GM12891 (cell line): Measurements from ENCODE around the gene ELFN1.

ENCODE experiments used
- DNase-seq: peaks from one replicate; pipeline ENCODE4 v3.0.0; 2011; ENCODE audit warnings: low spot score; ENCODE audit not compliant: insufficient read length
- FAIRE-seq: peaks from 2 replicates; lab custom pipeline; 2011; peaks lifted over from hg19 to GRCh38; lab: Jason Lieb, UNC
- PAX5 ChIP-seq: IDR thresholded peaks from 2 replicates; pipeline ENCODE4 v1.6.1; 2011; ENCODE audit warnings: low read length, moderate library complexity, mild to moderate bottlenecking; ENCODE audit not compliant: insufficient read depth, severe bottlenecking
- POLR2A ChIP-seq: IDR thresholded peaks from 2 replicates; pipeline ENCODE4 v1.6.1; 2011; ENCODE audit warnings: low read depth, low read length, control low read depth
- POLR2AphosphoS5 ChIP-seq: IDR thresholded peaks from 2 replicates; pipeline ENCODE4 v1.6.1; 2011; ENCODE audit warnings: low read depth, low read length, control low read depth
- POU2F2 ChIP-seq: IDR thresholded peaks from 2 replicates; pipeline ENCODE4 v1.6.1; 2011; ENCODE audit warnings: low read depth, mild to moderate bottlenecking, control low read depth, low read length, moderate library complexity
- SPI1 ChIP-seq: IDR thresholded peaks from 2 replicates; pipeline ENCODE4 v1.6.1; 2011; ENCODE audit warnings: low read depth, low read length, control low read depth
- TAF1 ChIP-seq: IDR thresholded peaks from 2 replicates; pipeline ENCODE4 v1.6.1; 2011; ENCODE audit warnings: low read depth, low read length, control low read depth

The ELFN1 gene

GRCh38 chr7:1647961-1648672, 22.0 kb upstream of the ELFN1 start:
- DNase-seq (no peak), FAIRE-seq (no peak)
- no peak for TF ChIP-seq PAX5

- FAIRE-seq, result no peak
- DNase-seq, result no peak
- no peak for TF ChIP-seq SPI1
- TF ChIP-seq POLR2A, result no peak
Observed at GRCh38 chr7:1649751-1650326, 20.2 kb upstream of the ELFN1 start.

GRCh38 chr7:1650363-1651030, 19.6 kb upstream of the ELFN1 start:
- DNase-seq (no peak), FAIRE-seq (no peak)
- TF ChIP-seq POU2F2, result no peak
- TF ChIP-seq POLR2A, result no peak
- no peak for TF ChIP-seq TAF1
- no peak for TF ChIP-seq POLR2AphosphoS5
- no peak for TF ChIP-seq PAX5
- TF ChIP-seq SPI1, result no peak

- no peak for FAIRE-seq
- no peak for TF ChIP-seq TAF1
- TF ChIP-seq POLR2AphosphoS5, result no peak
- TF ChIP-seq POLR2A, result no peak
- no peak for TF ChIP-seq POU2F2
- TF ChIP-seq SPI1, result no peak
- TF ChIP-seq PAX5, result no peak
- DNase-seq, result no peak
Observed at GRCh38 chr7:1651031-1651446, 19.0 kb upstream of the ELFN1 start.

- FAIRE-seq (no peak), DNase-seq (no peak)
- no peak for TF ChIP-seq PAX5
- no peak for TF ChIP-seq POLR2AphosphoS5
- TF ChIP-seq POU2F2, result no peak
- TF ChIP-seq POLR2A, result no peak
- TF ChIP-seq TAF1, result no peak
- no peak for TF ChIP-seq SPI1
Observed at GRCh38 chr7:1651891-1652290, 18.2 kb upstream of the ELFN1 start.

- DNase-seq (no peak), FAIRE-seq (no peak)
- no peak for TF ChIP-seq POLR2A
- TF ChIP-seq POU2F2, result no peak
- no peak for TF ChIP-seq PAX5
- no peak for TF ChIP-seq TAF1
- no peak for TF ChIP-seq SPI1
- no peak for TF ChIP-seq POLR2AphosphoS5
Observed at GRCh38 chr7:1653500-1653899, 16.6 kb upstream of the ELFN1 start.

GRCh38 chr7:1654111-1654510, 16.0 kb upstream of the ELFN1 start:
- DNase-seq, result no peak
- no peak for FAIRE-seq
- TF ChIP-seq SPI1 (no peak), POLR2A (no peak), TAF1 (no peak), PAX5 (no peak), POU2F2 (no peak), POLR2AphosphoS5 (no peak)

GRCh38 chr7:1654738-1655475, 15.2 kb upstream of the ELFN1 start:
- no peak for DNase-seq
- no peak for FAIRE-seq
- no peak for TF ChIP-seq TAF1
- no peak for TF ChIP-seq POLR2A

GRCh38 chr7:1659696-1660095, 10.4 kb upstream of the ELFN1 start:
- FAIRE-seq, result no peak
- DNase-seq, result no peak
- TF ChIP-seq TAF1 (no peak), POLR2AphosphoS5 (no peak), POLR2A (no peak), PAX5 (no peak), POU2F2 (no peak), SPI1 (no peak)

GRCh38 chr7:1661461-1661860, 8.6 kb upstream of the ELFN1 start:
- DNase-seq (no peak), FAIRE-seq (no peak)
- TF ChIP-seq SPI1 (no peak), PAX5 (no peak)
